GM12878 (cell line): ENCODE results near the gene RBBP8NL. TPM values are rescaled to one million over a fixed set of nuclear protein-coding genes. Genes with fewer than 3 reads are reported as not detected.

Source experiments
- ASH2L ChIP-seq: fragments of 300-600, 200-600 bp; sonication (generic); IDR thresholded peaks from 2 replicates; pipeline ENCODE4 v1.6.1; 2017; ENCODE audit warnings: low read depth, mild to moderate bottlenecking, borderline replicate concordance
- BACH1 ChIP-seq: fragments of 450-650 bp; IDR thresholded peaks from 2 replicates; pipeline ENCODE4 v1.6.1; 2017; ENCODE audit warnings: mild to moderate bottlenecking, borderline replicate concordance
- ETV6 ChIP-seq, 2 experiments: fragments of 450-650 bp in 1 of 2; IDR thresholded peaks in 1 of 2; conservative IDR thresholded peaks in 1 of 2; 2 replicates each; pipeline ENCODE4 v1.6.1; 2014; ENCODE audit warnings: antibody characterized with exemption in 1 of 2, borderline replicate concordance in 1 of 2, low read depth in 1 of 2, mild to moderate bottlenecking in 1 of 2, moderate library complexity in 1 of 2
- MTA3 ChIP-seq: IDR thresholded peaks from 2 replicates; pipeline ENCODE4 v1.6.1; 2012; ENCODE audit warnings: low read length, inconsistent platforms, borderline replicate concordance
- PBX3 ChIP-seq: IDR thresholded peaks from 2 replicates; pipeline ENCODE4 v1.6.1; 2011; ENCODE audit warnings: mild to moderate bottlenecking, low read depth, low read length, moderate library complexity; ENCODE audit not compliant: insufficient replicate concordance
- REST ChIP-seq: IDR thresholded peaks from 2 replicates; pipeline ENCODE4 v1.6.1; 2012; ENCODE audit warnings: mild to moderate bottlenecking, low read depth, low read length
- polyA plus RNA-seq, 11 experiments: library from polyadenylated mRNA; depleted of rRNA in 4 of 11; unstranded in 6 of 11; stranded (reverse) in 5 of 11; fragments of >200 nt; fragmentation: Nextera tagmentation in 4 of 11; fragmentation: Illumina TruSeq in 1 of 11; extraction: Ambion mirVana in 4 of 11; extraction: Trizol in 1 of 11; gene quantifications; 1 replicate in 1 of 11; 2 replicates in 10 of 11; pipeline versions ENCODE4 v1.2.1 to v1.2.3, GENCODE V29; 2011 to 2016; ENCODE audit warnings: inconsistent platforms in 2 of 11, missing spikeins in 2 of 11, low read depth in 1 of 11
- total RNA-seq, 4 experiments: library from RNA; depleted of rRNA in 3 of 4; stranded (reverse); fragments of >200 nt in 3 of 4; fragmentation: Illumina TruSeq in 1 of 4; extraction: Trizol in 1 of 4; gene quantifications; 2 replicates each; pipeline versions ENCODE4 v1.2.1 to v1.2.3, GENCODE V29; 2013 to 2021
- TF ChIP-seq, protein P1 (sequence below): fragments of 450-650 bp; formaldehyde crosslinking; IDR thresholded peaks from 2 replicates; pipeline ENCODE4 v1.4.0; 2020; ENCODE audit warnings: mild to moderate bottlenecking, moderate library complexity
- TF ChIP-seq, protein P2 (sequence below): IDR thresholded peaks from 2 replicates; pipeline ENCODE4 v1.6.1; 2011; ENCODE audit warnings: borderline replicate concordance, low read depth, mild to moderate bottlenecking, moderate library complexity, low read length; ENCODE audit not compliant: insufficient read depth, poor library complexity, severe bottlenecking
- TF ChIP-seq, protein P3 (sequence below): IDR thresholded peaks from 2 replicates; pipeline ENCODE4 v1.6.1; 2012; ENCODE audit warnings: low read depth, low read length, improper control_type of control experiment

The RBBP8NL gene
- total and polyA plus RNA-seq, 10 of the 15 experiments (the other 5 are each of a cell fraction or from before 2014, with no cell fraction given), result not detected

DNA sequence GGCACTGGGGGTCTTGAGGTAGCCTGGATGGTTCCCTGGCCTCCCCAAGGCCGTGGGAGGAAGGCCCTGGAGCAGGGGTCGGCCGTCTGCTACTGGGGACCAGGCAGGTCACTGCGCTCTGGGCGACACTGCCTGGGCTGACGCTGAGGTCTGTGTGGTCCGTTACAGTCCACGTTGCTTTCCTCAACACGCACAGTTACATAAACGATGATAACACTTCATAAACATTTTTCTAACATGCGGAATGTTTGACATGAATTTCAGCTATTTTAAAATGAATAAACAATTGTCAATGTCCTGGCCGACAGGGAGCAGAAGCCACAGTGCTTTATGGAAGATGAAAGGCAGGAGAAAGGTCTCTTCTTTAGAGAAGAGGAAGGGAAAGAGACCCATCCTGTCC, 10.2 kb upstream of the RBBP8NL start (continued):
- TF ChIP-seq REST (no peak), MTA3 (no peak), ASH2L (no peak), ETV6 (conservative IDR thresholded peaks at IDR 0.05 in 1 of 2, IDR thresholded peaks at IDR 0.05 in 1 of 2; ENCODE audit: borderline replicate concordance in 1 of 2, low read depth in 1 of 2) (no peak), PBX3 (no peak), BACH1 (no peak)
- TF ChIP-seq, protein P1, sequence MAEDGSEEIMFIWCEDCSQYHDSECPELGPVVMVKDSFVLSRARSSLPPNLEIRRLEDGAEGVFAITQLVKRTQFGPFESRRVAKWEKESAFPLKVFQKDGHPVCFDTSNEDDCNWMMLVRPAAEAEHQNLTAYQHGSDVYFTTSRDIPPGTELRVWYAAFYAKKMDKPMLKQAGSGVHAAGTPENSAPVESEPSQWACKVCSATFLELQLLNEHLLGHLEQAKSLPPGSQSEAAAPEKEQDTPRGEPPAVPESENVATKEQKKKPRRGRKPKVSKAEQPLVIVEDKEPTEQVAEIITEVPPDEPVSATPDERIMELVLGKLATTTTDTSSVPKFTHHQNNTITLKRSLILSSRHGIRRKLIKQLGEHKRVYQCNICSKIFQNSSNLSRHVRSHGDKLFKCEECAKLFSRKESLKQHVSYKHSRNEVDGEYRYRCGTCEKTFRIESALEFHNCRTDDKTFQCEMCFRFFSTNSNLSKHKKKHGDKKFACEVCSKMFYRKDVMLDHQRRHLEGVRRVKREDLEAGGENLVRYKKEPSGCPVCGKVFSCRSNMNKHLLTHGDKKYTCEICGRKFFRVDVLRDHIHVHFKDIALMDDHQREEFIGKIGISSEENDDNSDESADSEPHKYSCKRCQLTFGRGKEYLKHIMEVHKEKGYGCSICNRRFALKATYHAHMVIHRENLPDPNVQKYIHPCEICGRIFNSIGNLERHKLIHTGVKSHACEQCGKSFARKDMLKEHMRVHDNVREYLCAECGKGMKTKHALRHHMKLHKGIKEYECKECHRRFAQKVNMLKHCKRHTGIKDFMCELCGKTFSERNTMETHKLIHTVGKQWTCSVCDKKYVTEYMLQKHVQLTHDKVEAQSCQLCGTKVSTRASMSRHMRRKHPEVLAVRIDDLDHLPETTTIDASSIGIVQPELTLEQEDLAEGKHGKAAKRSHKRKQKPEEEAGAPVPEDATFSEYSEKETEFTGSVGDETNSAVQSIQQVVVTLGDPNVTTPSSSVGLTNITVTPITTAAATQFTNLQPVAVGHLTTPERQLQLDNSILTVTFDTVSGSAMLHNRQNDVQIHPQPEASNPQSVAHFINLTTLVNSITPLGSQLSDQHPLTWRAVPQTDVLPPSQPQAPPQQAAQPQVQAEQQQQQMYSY (CRISPR knock-in tag), result no peak
- TF ChIP-seq, protein P2, sequence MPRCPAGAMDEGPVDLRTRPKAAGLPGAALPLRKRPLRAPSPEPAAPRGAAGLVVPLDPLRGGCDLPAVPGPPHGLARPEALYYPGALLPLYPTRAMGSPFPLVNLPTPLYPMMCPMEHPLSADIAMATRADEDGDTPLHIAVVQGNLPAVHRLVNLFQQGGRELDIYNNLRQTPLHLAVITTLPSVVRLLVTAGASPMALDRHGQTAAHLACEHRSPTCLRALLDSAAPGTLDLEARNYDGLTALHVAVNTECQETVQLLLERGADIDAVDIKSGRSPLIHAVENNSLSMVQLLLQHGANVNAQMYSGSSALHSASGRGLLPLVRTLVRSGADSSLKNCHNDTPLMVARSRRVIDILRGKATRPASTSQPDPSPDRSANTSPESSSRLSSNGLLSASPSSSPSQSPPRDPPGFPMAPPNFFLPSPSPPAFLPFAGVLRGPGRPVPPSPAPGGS, result no peak
- TF ChIP-seq, protein P3, sequence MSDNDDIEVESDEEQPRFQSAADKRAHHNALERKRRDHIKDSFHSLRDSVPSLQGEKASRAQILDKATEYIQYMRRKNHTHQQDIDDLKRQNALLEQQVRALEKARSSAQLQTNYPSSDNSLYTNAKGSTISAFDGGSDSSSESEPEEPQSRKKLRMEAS, result no peak
